Vagina (tissue), 2 donors: ENCODE measurements around the gene DGKD.

Experiments used
- POLR2A ChIP-seq, 2 donors: fragments of 450-650 bp; IDR thresholded peaks; one replicate each; pipeline ENCODE4 v1.6.1; 2017; ENCODE audit warnings: antibody characterized with exemption in 2 of 2, mild to moderate bottlenecking in 2 of 2, moderate library complexity in 2 of 2
- POLR2AphosphoS5 ChIP-seq, 2 donors: sonication (generic); formaldehyde crosslinking; IDR thresholded peaks; one replicate each; pipeline ENCODE4 v1.9.0; 2017; ENCODE audit warnings: antibody characterized with exemption in 2 of 2, mild to moderate bottlenecking in 2 of 2, low read depth in 1 of 2; ENCODE audit not compliant: insufficient read depth in 1 of 2
- TF ChIP-seq, protein P1 (sequence below), 3 experiments: fragments of 450-650 bp in 2 of 3; fragments of 200-600 bp in 1 of 3; sonication (generic) in 1 of 3; IDR thresholded peaks; one replicate each; pipeline ENCODE4 v1.5.1; 2017 to 2019; ENCODE audit warnings: antibody characterized with exemption in 3 of 3, mild to moderate bottlenecking in 2 of 3, moderate library complexity in 2 of 3

- TF ChIP-seq, protein P1, sequence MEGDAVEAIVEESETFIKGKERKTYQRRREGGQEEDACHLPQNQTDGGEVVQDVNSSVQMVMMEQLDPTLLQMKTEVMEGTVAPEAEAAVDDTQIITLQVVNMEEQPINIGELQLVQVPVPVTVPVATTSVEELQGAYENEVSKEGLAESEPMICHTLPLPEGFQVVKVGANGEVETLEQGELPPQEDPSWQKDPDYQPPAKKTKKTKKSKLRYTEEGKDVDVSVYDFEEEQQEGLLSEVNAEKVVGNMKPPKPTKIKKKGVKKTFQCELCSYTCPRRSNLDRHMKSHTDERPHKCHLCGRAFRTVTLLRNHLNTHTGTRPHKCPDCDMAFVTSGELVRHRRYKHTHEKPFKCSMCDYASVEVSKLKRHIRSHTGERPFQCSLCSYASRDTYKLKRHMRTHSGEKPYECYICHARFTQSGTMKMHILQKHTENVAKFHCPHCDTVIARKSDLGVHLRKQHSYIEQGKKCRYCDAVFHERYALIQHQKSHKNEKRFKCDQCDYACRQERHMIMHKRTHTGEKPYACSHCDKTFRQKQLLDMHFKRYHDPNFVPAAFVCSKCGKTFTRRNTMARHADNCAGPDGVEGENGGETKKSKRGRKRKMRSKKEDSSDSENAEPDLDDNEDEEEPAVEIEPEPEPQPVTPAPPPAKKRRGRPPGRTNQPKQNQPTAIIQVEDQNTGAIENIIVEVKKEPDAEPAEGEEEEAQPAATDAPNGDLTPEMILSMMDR (IDR thresholded peaks at IDR 0.05): no peak
- TF ChIP-seq POLR2AphosphoS5 (IDR thresholded peaks at IDR 0.05; ENCODE audit: insufficient read depth in 1 of 2, low read depth in 1 of 2) (no peak), POLR2A (IDR thresholded peaks at IDR 0.05) (no peak)
Measured at GRCh38 chr2:233499928-233500327, 145.6 kb downstream of the DGKD start.
